ENCODE measurements around the gene DISC1.

DNA sequence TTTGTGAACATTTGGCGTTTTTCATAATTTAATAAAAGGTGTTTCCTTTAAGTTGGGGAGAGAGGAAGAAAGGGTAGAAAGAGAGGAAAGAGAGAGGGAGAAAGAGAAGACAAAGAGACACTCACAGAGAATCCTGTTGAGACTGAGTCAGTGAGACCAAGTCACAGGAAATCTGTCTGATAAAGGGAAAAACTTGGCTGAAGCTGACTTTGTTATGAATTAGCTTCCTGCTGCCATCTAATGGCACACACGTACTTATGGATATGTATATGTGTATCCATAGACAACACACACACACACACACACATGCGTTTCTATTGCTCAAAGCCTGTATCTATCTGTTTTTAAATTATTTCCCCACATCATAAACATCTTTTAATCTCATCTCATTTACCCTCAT is 42.5 kb upstream of the DISC1 start:
- TF ChIP-seq POLR2A (IDR thresholded peaks at IDR 0.05) = no peak
- TF ChIP-seq, protein P1, sequence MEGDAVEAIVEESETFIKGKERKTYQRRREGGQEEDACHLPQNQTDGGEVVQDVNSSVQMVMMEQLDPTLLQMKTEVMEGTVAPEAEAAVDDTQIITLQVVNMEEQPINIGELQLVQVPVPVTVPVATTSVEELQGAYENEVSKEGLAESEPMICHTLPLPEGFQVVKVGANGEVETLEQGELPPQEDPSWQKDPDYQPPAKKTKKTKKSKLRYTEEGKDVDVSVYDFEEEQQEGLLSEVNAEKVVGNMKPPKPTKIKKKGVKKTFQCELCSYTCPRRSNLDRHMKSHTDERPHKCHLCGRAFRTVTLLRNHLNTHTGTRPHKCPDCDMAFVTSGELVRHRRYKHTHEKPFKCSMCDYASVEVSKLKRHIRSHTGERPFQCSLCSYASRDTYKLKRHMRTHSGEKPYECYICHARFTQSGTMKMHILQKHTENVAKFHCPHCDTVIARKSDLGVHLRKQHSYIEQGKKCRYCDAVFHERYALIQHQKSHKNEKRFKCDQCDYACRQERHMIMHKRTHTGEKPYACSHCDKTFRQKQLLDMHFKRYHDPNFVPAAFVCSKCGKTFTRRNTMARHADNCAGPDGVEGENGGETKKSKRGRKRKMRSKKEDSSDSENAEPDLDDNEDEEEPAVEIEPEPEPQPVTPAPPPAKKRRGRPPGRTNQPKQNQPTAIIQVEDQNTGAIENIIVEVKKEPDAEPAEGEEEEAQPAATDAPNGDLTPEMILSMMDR (IDR thresholded peaks at IDR 0.05) = no peak
